B cell (primary cell): ENCODE data around the gene METAP1D. TPM values are rescaled to one million over a fixed set of nuclear protein-coding genes. Genes with fewer than 3 reads are reported as not detected.

Source experiments
- ATAC-seq: fragments of 200-7000 bp; cut with Tn5 transposase; one replicate; pipeline ENCODE4 v1.10.0; 2021; ENCODE audit warnings: low read depth, mild to moderate bottlenecking, moderate number of reproducible peaks, moderate library complexity
- CTCF ChIA-PET: fragments of 350-600 bp; sonication (Branson Sonifier 250); formaldehyde crosslinking; loops from one replicate; lab custom pipeline; 2021; ENCODE audit warnings: antibody characterized with exemption, inconsistent platforms; lab: Charles Lee
- POLR2A ChIA-PET: fragments of 350-600 bp; sonication (Branson Sonifier 250); formaldehyde crosslinking; loops from one replicate; lab custom pipeline; 2021; ENCODE audit warnings: antibody characterized with exemption; lab: Charles Lee
- DNase-seq: peaks from one replicate; pipeline ENCODE4 v3.0.0; 2013
- H2AFZ ChIP-seq: 2 replicates; pipeline ENCODE4 v1.6.1; 2012; ENCODE audit warnings: mild to moderate bottlenecking, low read depth, low read length; ENCODE audit not compliant: insufficient read depth, poor library complexity, severe bottlenecking
- H3K27ac ChIP-seq, 2 donors: 1 replicate in 1 of 2; 2 replicates in 1 of 2; pipeline ENCODE4 v1.5.1; 2012 to 2013; ENCODE audit warnings: low read length in 2 of 2, mild to moderate bottlenecking in 2 of 2, moderate library complexity in 1 of 2
- H3K27me3 ChIP-seq, 4 experiments: fragments of 200-600 bp in 1 of 4; sonication (generic) in 1 of 4; replicated peaks in 1 of 4; 1 replicate in 2 of 4; 2 replicates in 2 of 4; pipeline versions ENCODE4 v1.6.1 to v1.7.0; 2013 to 2016; ENCODE audit warnings: low read length in 3 of 4, mild to moderate bottlenecking in 2 of 4, mixed read lengths in 1 of 4, moderate library complexity in 1 of 4; ENCODE audit not compliant: insufficient read depth in 4 of 4, control insufficient read depth in 3 of 4; ENCODE audit errors: control extremely low read depth in 1 of 4
- H3K36me3 ChIP-seq, 2 experiments: replicated peaks in 1 of 2; 1 replicate in 1 of 2; 2 replicates in 1 of 2; pipeline versions ENCODE4 v1.6.1 to v1.7.1; 2013; ENCODE audit warnings: low read length in 1 of 2; ENCODE audit not compliant: insufficient read depth in 2 of 2, control insufficient read depth in 1 of 2; ENCODE audit errors: control extremely low read depth in 1 of 2, extremely low read depth in 1 of 2
- H3K4me1 ChIP-seq, 2 donors: fragments of 200-600 bp in 1 of 2; sonication (generic) in 1 of 2; 1 replicate in 1 of 2; 2 replicates in 1 of 2; pipeline versions ENCODE4 v1.5.1 to v1.6.1; 2013 to 2017; ENCODE audit warnings: low read length in 2 of 2; ENCODE audit not compliant: control insufficient read depth in 2 of 2, insufficient read depth in 2 of 2
- H3K4me2 ChIP-seq: replicated peaks from 2 replicates; pipeline ENCODE3; 2012; ENCODE audit warnings: mild to moderate bottlenecking, low read depth, low read length; ENCODE audit not compliant: poor library complexity, severe bottlenecking
- H3K4me3 ChIP-seq, 5 experiments: fragments of 200-600 bp in 1 of 5; sonication (generic) in 1 of 5; 1 replicate in 3 of 5; 2 replicates in 2 of 5; pipeline versions ENCODE4 v1.5.1 to v1.7.0; 2011 to 2016; ENCODE audit warnings: low read length in 4 of 5, mild to moderate bottlenecking in 4 of 5, low read depth in 2 of 5, control low read depth in 1 of 5, moderate library complexity in 1 of 5; ENCODE audit not compliant: insufficient read depth in 1 of 5; ENCODE audit errors: control extremely low read depth in 1 of 5, extremely low read depth in 1 of 5
- H3K79me2 ChIP-seq: fragments of 200-600 bp; sonication (generic); one replicate; pipeline ENCODE4 v1.6.0; 2016; ENCODE audit warnings: low read length; ENCODE audit not compliant: control insufficient read depth, insufficient read depth
- H3K9ac ChIP-seq: fragments of 200-600 bp; sonication (generic); 2 replicates; pipeline ENCODE4 v1.6.1; 2017; ENCODE audit warnings: mild to moderate bottlenecking, low read length, moderate library complexity
- H3K9me3 ChIP-seq, 3 donors: one replicate each; pipeline versions ENCODE4 v1.6.1 to v1.7.1; 2013; ENCODE audit warnings: low read length in 2 of 3; ENCODE audit not compliant: control insufficient read depth in 2 of 3, insufficient read depth in 1 of 3; ENCODE audit errors: control extremely low read depth in 1 of 3
- H4K20me1 ChIP-seq: 2 replicates; pipeline ENCODE4 v1.6.0; 2012; ENCODE audit warnings: mild to moderate bottlenecking, low read length; ENCODE audit not compliant: insufficient read depth, control insufficient read depth, poor library complexity, severe bottlenecking
- H3K27ac Mint-ChIP-seq: one replicate; pipeline ENCODE4 v1.8.0; 2021; ENCODE audit warnings: mixed read lengths
- H3K27me3 Mint-ChIP-seq: one replicate; pipeline ENCODE4 v1.8.0; 2021; ENCODE audit warnings: mixed read lengths
- H3K4me1 Mint-ChIP-seq: one replicate; pipeline ENCODE4 v1.8.0; 2021; ENCODE audit warnings: mixed read lengths
- H3K4me3 Mint-ChIP-seq: one replicate; pipeline ENCODE4 v1.8.0; 2021; ENCODE audit warnings: mixed read lengths
- H3K9me3 Mint-ChIP-seq: one replicate; pipeline ENCODE4 v1.8.0; 2022; ENCODE audit warnings: mixed read lengths; ENCODE audit not compliant: insufficient read depth
- EZH2 ChIP-seq: IDR thresholded peaks from 2 replicates; pipeline ENCODE4 v1.6.1; 2012; ENCODE audit warnings: borderline replicate concordance, low read depth, mild to moderate bottlenecking, moderate library complexity, low read length; ENCODE audit not compliant: insufficient read depth, poor library complexity, severe bottlenecking
- WGBS: methylation state at CpG from one replicate; pipeline ENCODE4 v1.1.5; 2013; ENCODE audit warnings: missing lambda C conversion rate; ENCODE audit not compliant: insufficient coverage; 5-methylcytosine and 5-hydroxymethylcytosine counted together
- intact Hi-C: fragments of 100-400 bp; cut with micrococcal nuclease; formaldehyde crosslinking; loops from one replicate; pipeline ENCODE4 v1.10.0; 2022
- polyA plus RNA-seq: library from polyadenylated mRNA; depleted of rRNA; stranded (reverse); fragments of >200 nt; gene quantifications from 2 replicates; pipeline ENCODE4 v1.2.3, GENCODE V29; 2012
- total RNA-seq, 2 donors: library from RNA; stranded (reverse); fragments of 120-200 nt in 1 of 2; gene quantifications; 1 replicate in 1 of 2; 2 replicates in 1 of 2; pipeline versions ENCODE4 v1.2.3 to v1.2.4, GENCODE V29; 2013 to 2022
- TF ChIP-seq, protein P1 (sequence below): fragments of 200-600 bp; IDR thresholded peaks from one replicate; pipeline ENCODE4 v1.8.0; 2022; ENCODE audit warnings: antibody characterized with exemption, mild to moderate bottlenecking

Gene METAP1D
- total and polyA plus RNA-seq, 2 donors (not counting 1 experiment from before 2014, with no cell fraction given), result 7.8 to 8.9 TPM

DNA sequence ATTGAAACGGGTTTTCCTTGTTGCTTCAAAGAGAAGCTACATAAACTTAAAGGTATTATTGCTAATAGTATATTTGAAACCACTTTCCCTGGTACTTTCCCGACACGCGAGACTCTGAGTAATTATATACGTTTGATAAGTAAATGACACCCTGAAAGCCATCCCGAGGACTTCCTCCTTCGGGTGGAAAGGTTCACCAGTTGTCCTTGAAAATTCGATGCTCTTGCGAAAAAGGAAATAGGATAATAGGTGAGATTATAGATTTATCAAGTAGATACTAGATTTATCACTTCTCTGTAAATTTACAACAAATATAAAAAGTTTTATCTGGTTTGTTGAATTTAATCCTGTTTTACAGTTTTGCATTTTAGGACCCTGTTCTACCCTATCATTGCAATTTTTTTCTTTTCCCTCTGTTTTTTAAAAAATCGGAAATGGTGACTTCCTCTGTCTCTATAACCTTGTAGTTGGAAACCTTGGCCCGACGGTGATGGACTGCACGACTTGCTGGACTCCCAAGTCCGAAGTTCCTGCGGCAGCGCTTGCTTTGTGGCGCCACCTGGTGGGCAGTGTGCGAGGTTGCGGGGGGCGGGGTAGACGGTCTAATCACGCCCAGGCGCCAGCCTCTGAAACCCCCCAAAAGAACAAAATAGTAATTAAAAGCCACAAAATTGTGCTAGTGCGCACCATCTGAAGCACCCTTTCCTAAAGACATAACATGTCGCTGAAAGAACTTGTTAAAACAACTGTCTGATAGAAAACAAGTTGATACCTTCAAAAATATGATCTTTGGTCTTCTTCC lies 103.9 kb downstream of the METAP1D start:
- intact Hi-C loops, result loop anchor here (5.0 to 10.0 kb wide), 4 partner anchors 181 to 531 kb away; partner anchors contain the start of genes HAT1 and PDK1
- Mint-ChIP-seq H3K27me3 (peaks cover 55% of the 10 kb centered on the region), H3K4me1 (peaks cover 41% of the 10 kb centered on the region), H3K27ac (peak overlapping the region; percentile 47), H3K9me3 (no peaks in the 10 kb centered on the region), H3K4me3 (peak overlapping the region; percentile 72)
- DNase-seq (peak; percentile 66), ATAC-seq (no peak)
- Histone ChIP-seq H4K20me1 (peaks cover 15% of the 10 kb centered on the region), H3K27ac (no peak overlapping the region), H3K27me3 (peaks cover 0 to 100% (median 90%) of the 10 kb centered on the region in 4 experiments), H2AFZ (no peak overlapping the region), H3K36me3 (no peaks in the 10 kb centered on the region), H3K4me3 (peak overlapping the region in 1 of 5 experiments; percentile 36), H3K9ac (peak overlapping the region; percentile 60), H3K9me3 (peaks cover 0 to 89% (median 11%) of the 10 kb centered on the region in 3 donors), H3K4me2 (peak overlapping the region; percentile 81), H3K4me1 (peaks cover 63 to 85% of the 10 kb centered on the region in 2 donors), H3K79me2 (no peaks in the 10 kb centered on the region)
- 0% methylated on average over 5 of the region's 25 CpGs for WGBS
- peak; percentile 35 for TF ChIP-seq EZH2
- TF ChIP-seq, protein P1, sequence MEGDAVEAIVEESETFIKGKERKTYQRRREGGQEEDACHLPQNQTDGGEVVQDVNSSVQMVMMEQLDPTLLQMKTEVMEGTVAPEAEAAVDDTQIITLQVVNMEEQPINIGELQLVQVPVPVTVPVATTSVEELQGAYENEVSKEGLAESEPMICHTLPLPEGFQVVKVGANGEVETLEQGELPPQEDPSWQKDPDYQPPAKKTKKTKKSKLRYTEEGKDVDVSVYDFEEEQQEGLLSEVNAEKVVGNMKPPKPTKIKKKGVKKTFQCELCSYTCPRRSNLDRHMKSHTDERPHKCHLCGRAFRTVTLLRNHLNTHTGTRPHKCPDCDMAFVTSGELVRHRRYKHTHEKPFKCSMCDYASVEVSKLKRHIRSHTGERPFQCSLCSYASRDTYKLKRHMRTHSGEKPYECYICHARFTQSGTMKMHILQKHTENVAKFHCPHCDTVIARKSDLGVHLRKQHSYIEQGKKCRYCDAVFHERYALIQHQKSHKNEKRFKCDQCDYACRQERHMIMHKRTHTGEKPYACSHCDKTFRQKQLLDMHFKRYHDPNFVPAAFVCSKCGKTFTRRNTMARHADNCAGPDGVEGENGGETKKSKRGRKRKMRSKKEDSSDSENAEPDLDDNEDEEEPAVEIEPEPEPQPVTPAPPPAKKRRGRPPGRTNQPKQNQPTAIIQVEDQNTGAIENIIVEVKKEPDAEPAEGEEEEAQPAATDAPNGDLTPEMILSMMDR, result peak; percentile 70
- ChIA-PET CTCF (interaction anchor here (0.8 to 7.3 kb wide), 9 partner anchors 10 to 1285 kb away, joined by 3 to 58 read pairs (median 3); partner anchors contain the start of gene DLX1), POLR2A (no interaction called here)
